Caki2 (cell line): ENCODE results near the gene ZNF362. TPM values are rescaled to one million over a fixed set of nuclear protein-coding genes. Genes with fewer than 3 reads are reported as not detected.

Experiments used
- DNase-seq: peaks from one replicate; pipeline ENCODE4 v3.0.0-alpha.2; 2015; ENCODE audit warnings: low read depth
- in situ Hi-C: cut with HindIII; loops from 2 replicates; pipeline ENCODE4 v1.10.0; 2016; ENCODE audit warnings: low sequenced_read_pairs, low pct_unique_long_range_greater_than_20kb, mixed read lengths
- total RNA-seq: library from RNA; depleted of rRNA; stranded (reverse); fragments of >200 nt; shearing (Covaris generic); gene quantifications from 2 replicates; pipeline ENCODE4 v1.2.3, GENCODE V29; 2014; ENCODE audit warnings: low replicate concordance

The ZNF362 gene
- total RNA-seq, 1 experiment from 2014 or later: 6.0 TPM

DNA sequence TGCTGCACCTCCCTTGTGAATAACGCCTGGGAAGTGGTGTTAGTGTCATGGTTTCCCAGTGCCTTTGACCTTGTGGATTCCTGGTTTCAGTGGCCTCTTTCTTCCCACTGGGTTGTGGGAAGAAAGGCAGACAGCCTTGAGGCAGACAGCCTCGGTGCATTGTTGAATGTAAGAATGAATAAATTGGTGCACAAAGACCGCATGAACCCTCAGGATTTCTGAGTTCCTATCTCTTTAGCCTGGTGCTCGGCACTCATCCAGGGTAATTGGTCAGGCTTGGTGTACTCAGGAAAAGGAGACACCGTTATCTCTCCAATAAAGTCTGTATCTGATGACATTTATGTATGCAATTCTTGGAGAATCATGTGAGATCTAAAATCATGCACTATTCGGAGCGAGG, 5.1 kb downstream of the ZNF362 start:
- DNase-seq: no peak
- in situ Hi-C loops: no loop called here

DNA sequence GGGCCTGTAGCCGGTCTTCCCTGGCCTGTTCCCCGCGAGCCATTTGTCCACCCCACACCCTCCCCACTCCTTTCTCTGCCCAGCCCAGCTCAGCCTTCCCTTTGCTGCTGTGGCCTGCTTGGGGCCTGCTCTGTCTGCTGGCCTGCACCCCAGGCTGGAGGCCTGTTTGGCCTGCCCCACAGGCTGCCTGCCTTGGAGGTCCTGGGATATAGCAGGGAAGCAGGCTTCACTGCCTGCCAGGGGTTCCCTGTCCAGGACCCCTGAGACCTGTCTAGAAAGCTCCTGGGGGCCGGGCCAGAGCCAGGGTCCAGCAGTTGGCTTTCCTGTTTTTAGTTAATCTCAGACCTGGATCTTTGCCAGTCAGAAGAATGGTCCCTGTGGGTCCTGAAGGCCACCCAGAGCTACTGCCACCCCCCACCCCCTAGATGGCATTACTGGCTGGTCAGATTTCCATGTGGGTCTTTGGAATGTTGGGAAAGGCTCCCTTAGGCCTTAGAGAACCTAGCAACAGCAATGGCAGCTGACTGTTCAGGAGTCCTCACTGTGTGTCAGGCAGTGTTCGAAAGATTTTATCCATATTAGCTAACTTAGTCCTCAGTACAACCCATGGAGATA, 7.7 kb downstream of the ZNF362 start:
- in situ Hi-C loops: no loop called here
- DNase-seq: no peak

DNA sequence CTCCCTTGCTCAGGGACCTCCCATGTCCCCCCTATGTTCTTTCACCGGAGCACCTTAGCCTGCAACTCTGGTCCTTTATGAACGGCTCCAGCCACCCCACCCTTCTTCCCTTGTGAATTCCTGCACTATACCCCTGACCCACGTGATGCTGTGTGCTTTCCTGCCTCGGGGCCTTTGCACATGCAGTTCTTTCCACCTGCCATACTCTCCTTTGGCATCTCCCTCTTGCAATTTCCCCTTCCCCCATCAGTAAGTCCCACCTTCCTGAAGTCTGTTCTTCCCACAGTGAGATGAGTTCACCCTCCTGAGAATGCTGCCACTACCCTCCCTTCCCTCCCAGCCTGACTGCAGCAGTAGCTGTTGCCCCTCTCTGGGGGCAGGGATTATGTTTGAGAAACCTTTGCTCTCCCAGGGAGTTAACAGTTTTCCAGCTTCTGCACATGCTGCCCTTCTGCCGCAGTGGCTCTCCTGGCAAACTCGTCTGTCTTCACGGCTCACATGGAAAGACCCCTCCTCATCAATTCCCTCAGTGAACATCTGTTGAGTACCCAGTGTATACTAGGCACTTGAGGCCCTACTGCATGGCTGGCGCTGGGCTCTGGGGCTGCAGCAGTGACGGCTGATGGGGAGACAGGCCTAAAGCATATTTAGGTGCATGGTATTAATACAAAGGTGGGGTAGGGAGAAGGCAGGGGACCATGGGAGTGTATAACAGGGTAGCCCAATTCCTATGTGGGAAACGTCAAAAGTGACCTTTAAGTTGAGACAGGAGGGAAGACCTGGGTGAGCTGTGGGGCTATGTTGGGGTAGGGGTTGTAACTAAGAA, 9.7 kb downstream of the ZNF362 start:
- no peak for DNase-seq
- in situ Hi-C loops: no loop called here

DNA sequence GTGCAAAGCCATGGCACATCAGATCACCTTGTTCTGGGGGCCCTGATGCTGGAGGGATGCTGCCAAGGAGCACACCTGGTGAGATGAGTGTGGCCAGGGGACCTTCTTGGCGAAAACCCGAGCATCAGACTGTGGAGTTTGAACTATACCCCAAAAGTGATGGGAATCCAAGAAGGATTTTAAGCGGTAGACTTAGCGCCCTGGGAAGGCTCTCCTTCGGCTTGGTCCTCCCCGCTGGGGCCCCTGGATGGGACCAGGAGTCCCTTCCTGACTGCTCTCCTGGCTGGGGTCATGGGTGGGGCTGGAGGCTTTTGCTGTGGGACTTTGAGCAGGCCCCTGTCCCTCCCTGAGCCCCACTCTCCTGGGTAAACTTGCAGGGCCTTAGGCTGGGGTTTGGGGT, 10.5 kb downstream of the ZNF362 start:
- DNase-seq: no peak
- in situ Hi-C loops: no loop called here

DNA sequence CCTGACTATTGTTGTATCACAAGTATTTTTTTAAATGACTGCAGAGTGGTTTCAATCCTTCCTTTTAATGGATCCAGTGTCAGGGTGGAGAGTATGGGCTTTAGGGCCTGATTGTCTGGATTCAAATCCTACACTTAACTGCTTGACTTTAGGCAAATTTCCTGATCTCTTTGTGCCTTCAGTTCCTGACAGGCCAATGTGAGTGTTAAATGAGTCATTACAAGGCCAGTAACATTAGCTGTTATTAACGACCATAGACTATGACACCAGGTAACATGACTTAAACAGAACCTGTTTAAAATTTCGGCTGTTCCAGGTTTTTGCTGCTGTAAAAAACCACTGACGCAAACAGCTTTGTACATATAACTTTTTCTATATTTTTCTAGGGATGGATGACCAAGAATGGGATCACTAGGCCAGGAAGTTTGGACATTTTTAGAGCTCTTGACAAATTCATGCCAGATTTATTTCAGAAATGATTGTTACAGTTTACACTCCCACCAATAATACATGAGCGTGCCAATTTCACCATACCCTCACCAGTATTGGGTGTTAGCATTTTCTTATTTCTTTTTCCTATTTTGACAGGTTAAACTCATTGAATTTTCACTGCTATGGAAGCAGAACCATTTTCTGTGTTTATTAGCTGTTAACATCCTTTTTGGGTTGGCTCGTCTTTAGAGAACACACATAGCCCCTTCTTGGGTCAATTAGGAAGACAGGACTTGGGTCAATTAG, 11.3 kb downstream of the ZNF362 start:
- in situ Hi-C loops: no loop called here
- no peak for DNase-seq

DNA sequence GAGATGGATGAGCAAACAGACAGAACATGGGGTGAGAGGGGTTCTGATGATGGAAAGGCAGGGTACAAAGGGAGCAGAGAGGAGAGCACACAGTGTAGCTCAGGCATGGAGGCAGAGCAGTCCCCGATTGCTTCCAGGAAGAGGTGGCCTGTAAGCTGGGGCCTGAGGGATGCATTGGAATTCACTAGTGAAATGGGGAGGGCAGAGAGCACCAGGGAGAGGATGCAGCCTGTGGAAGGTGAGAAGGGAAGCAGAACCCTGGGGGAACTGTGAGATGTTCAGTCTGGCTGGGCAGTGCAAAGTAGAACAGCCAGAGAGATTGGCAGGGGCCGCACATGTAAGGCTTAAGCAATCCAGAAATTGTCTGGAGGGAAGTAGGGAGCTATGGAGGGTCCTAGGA, 12.2 kb downstream of the ZNF362 start:
- no peak for DNase-seq
- in situ Hi-C loops: no loop called here

DNA sequence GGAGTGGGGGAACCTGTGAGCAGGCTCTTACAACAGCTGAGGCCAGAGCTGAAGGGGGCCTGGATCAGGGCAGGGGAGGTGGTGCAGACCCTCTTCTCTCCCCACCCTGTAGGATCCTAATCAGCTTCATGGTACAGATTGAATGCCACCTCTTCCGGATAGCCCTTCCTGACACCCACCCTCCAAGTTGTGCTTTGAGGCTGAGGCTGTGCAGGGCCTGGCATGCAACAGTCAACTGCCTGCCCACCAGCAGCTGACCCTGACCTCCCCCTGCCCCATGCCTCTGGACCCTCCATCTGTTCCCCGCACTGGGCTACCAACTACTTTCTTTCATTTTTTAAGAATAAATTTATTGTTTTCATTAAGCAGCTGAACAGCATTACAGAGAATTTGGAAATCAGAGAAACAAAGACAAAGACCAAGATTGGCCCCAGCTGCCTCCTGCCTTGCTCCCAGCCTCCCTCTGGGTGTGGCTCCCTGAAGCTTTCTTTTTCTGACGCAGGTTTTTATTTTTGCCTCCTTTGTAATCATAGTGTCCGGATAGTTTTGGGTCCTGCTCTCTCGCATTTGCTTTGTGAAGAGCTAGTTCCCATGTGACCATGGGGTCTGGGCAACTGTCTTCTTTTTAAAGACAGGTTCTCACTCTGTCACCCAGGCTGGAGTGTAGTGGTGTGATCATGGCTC, 12.8 kb downstream of the ZNF362 start:
- in situ Hi-C loops: no loop called here
- no peak for DNase-seq

DNA sequence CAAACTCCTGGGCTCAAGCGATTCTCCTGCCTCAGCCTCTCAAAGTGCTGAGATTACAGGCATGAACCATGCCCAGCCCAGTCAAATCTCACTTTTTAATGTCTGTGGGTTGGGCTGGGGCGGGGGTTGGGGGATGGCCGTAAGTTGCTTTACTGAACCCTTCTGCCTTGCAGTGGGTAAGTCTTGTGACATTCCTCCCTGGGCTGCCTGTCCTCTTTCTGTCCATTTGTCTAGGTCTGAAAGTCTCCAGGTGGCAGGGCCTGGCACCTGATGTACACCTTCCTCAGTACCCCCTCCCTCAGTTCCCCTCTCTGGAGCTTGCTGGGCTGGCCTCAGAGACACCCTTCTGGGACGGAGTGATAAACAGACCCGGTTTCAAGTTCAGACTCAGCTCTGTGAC, 13.3 kb downstream of the ZNF362 start:
- no peak for DNase-seq
- in situ Hi-C loops: no loop called here

DNA sequence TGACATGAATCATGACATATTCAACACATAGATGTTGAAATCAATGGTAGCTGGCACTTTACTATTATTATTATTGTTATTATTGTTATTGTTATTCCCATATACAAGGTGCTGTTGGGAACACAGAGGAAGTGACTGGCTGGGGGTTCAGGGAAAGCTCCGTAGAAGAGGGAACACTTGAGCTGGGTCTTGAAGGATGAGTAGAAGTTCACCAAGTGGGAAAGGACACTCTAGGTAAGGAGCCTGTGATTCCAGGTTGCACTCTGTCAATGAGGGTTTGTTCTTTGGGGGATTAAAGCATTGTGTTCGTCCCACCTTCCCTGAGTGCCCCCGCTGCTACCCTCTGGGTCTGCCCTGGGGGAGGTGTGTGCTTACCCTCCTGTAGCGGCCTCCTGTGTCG, 14.1 kb downstream of the ZNF362 start:
- no peak for DNase-seq
- in situ Hi-C loops: no loop called here

DNA sequence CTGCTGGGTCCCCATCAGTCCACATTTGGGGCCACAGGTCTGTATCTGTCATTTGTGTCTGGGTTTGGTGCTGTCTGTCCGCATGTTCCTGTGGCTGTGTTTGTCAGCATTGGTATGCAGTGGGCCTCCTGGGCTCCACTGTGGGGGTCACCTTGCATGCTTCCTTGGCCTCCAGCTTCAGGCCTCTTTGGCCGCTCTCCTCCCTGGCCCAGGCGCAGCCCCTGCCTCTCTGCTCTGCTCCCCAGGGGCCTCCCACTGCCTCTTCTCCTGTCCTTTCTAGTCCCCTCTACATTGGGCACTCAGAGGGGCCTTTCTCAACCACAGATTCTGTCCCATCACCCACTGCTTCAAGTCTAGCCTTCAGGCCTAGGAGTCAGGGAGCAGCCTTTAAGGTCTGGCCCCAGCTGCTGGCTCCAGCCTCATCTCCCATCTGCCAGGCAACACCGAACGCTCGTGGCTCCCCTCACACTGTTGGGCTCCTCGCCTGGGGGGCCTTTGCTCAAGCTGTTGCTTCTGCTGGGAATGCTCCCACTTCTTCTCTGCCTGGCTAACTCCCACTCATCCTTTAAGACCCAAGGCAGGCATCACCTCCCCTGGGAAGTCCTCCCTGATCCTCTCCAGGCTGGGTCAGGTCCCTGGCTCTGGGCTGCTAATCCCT, 14.6 kb downstream of the ZNF362 start:
- no peak for DNase-seq
- in situ Hi-C loops: no loop called here

DNA sequence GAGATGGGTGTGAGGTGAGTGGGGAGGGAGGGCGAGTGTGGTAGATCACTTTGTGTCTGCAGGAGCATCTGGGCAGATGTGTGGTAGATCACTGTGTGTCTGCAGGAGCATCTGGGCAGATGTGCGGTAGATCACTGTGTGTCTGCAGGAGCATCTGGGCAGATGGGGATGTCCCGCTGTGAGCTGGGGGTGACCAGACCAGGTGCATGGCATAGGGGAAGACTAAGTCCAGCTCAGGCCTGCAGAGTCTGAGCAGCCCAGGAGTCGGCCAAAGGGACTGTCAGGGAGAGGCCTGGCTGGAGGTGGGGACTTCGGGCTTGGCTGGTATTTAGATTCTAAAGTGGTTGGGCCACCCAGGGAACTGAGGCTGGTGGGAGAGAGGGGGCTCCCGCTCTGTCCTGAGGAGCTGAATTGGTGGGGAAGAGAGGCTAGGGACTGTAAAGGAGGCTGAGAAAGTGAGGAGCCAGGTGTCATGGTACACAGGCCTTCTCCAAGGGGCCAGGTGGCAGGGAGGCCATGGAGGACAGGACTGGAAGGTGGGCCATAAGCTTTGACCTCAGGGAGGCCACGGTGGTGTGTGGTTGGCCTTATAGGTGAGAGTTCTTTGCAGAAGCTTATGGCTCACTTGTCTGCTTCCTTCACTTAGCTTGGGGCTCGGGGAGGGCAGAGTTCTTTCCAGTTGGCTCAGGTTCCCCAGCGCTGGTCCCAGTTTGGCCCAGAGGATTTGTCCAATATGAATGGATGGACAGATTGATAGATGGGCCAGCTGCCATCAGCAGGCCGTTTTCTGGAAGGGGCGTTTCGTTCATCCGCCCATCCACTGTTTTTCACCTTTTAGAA, 15.6 kb downstream of the ZNF362 start:
- in situ Hi-C loops: no loop called here
- DNase-seq: no peak

DNA sequence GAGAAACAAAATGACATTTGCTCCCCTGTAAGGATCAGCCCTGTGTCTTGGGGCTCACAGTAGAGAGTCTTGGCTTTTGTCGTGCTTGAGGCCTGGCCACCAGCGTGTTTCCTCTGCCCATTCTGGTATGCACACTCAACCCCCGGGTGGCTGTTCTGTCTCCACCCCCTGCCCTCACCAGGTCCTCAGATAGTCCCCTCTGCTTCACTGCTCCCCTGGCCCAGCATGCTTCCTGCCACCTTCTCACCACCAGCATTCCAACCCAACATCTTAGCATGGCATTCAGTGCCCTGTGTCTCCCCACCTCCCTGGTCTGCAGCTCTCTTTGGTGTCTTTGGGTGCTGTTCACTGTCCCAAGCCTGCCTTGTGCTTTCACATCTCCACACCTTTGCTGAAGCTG, 16.2 kb downstream of the ZNF362 start:
- in situ Hi-C loops: no loop called here
- no peak for DNase-seq

DNA sequence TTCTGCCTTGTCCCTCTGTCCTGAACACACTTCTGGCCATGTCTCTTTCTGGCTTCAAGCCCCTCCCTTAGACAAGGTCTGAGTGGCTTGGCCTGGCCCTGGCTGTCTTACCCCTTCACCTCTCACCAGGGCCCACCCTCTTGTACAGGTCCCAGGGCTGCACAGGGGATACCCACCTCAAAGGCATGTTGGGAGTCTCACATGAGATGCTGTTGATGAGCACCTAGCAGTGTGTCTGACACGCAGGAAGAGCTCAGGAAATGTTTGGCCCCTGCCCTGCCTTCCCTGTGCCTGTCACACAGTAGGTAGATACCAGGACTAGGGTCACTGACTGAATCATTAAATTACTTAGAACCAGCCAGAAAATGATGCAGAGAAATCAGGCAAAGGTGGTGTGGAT, 16.6 kb downstream of the ZNF362 start:
- DNase-seq: no peak
- in situ Hi-C loops: no loop called here

DNA sequence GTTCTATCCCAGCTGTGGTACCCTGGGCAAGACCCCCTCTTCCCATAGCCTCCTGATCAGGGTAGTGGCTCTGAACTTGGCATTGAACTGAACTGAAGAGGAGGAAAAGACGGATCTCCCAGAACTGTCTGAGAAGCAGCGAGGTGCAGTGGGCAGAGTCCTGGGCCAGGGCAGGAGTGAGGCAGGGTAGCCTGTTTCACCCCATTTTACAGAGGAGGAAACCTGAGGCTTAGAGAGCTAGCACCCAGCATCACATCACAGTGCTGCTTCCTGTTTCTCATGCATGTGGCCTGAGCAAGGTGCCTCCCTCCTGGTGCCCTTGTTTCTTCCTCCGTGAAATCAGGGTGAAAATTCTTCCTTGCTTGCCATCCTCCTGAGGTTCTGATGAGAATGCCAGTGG, 17.1 kb downstream of the ZNF362 start:
- no peak for DNase-seq
- in situ Hi-C loops: no loop called here

DNA sequence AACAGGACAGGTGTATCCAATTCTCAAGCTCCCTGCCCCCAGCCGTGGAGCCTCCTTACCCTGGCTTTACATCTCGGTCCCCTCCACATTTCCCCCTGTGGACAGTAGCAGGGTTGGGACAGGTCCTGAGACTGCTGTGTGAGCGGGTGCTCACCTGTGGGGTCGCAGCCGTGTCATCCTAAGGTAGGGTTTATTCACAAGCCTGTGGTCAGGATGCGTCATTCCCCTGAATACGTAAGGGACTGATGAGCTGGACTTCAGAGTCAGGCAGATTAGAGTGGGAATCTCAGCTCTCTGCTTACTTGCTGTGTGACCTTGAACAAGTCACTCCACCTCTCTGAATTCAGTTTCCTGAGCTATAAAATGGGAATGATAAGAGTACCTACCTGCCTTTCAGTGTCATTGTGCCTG, 17.7 kb downstream of the ZNF362 start:
- DNase-seq: no peak
- in situ Hi-C loops: no loop called here

DNA sequence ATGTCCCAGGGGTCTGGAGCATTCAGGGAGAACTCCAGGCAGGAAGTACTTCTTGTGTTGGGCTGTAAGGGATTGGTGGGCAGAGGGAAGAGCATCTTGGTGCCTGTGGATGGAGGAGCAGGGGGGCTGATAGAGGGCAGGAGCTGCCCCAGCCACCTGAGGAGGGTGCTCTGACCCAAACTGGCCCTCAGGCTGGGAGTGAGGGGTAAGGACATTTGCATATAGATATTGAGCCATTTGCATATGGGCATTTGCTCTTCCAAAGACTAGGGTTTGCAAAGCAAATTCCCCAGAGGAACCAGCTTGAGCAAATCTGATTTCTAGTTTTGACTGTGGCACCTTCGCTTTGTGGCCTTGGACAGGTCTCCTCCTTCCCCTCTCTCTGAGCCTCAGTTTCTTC, 18.2 kb downstream of the ZNF362 start:
- DNase-seq: no peak
- in situ Hi-C loops: no loop called here

DNA sequence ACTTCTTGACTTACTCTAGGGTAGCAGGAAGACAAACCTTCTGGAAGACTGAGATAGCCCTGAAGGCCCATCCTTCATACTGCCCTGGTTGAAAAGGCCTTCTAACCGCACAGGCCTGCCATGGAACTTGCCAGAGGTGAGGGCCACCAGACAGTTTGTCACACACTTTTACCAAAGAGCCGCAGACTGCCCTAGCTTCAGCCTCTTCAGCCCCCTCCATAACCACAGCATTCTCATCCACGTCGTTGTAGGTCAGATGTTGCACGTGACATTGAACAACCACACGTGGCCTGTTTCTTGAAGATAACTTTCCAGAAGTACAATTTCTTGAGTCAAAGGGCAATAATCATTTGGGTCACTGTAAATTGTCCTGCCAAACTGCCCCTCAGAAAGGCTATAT, 18.9 kb downstream of the ZNF362 start:
- DNase-seq: no peak
- in situ Hi-C loops: no loop called here
